B cell (primary cell): ENCODE measurements around the gene C3orf38.

Experiments used
- CTCF ChIP-seq: fragments of 200-600 bp; IDR thresholded peaks from one replicate; pipeline ENCODE4 v1.8.0; 2022; ENCODE audit warnings: antibody characterized with exemption, mild to moderate bottlenecking
- EZH2 ChIP-seq: IDR thresholded peaks from 2 replicates; pipeline ENCODE4 v1.6.1; 2012; ENCODE audit warnings: borderline replicate concordance, low read depth, mild to moderate bottlenecking, moderate library complexity, low read length; ENCODE audit not compliant: insufficient read depth, poor library complexity, severe bottlenecking

DNA sequence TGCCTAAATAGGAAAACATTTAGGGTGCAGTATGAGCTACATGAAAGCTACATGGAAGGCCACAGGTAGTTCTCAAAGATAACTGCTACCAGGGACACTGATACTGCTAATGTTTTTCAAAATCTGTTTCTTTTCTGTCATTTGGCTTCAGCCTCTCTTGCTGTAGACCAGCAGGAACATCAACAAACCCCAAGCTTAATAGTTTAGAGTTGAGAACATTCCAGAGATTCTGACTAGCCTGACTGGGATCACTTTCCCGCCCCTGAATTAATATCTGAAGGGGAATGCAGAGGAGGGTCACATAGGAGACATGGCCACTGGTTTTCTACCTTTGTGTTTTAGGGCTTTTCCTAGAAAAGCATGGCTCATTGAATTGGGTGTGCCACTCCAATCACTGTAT lies 16.9 kb upstream of the C3orf38 start:
- TF ChIP-seq EZH2 (no peak), CTCF (no peak)
